ENCODE data around the gene DAND5.
A peak's percentile ranks its signal among the peaks of the same experiment; 100 is the strongest.
"Not testable (repeated sequence)": the region's sequence is repeated elsewhere in the genome, so short reads cannot be mapped to it uniquely, and the experiment has no call there.

Gene DAND5

GRCh38 chr19:12953138-12953798 lies 16.1 kb upstream of the DAND5 start:
- no peak for TF ChIP-seq CTCF (IDR thresholded peaks at IDR 0.05; ENCODE audit: low read depth, low read length)
- no peak for DNase-seq (ENCODE audit: extremely low read depth, low read depth)

- TF ChIP-seq CTCF (IDR thresholded peaks at IDR 0.05; ENCODE audit: low read depth, low read length) = no peak
- no peak for DNase-seq (ENCODE audit: extremely low read depth, low read depth)
Measured at GRCh38 chr19:12953799-12954611, 15.4 kb upstream of the DAND5 start.

DNA sequence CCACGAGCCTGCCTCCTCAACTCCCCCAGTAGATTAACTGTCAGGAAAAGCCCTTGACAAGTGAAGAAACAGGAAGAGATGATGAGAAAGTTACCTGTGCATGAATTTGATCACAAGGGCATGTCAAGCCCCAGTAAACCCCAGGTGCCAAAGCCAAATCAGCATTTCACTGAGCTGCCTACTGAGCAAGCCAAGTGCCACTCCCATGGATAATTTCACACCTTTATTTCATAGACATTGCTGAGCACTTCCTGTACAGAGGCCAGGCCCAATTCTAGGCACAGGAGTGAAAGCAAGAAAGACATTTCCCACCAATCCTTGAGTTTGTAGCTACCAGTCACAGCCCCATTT lies 14.8 kb upstream of the DAND5 start:
- no peak for DNase-seq (ENCODE audit: extremely low read depth, low read depth)
- TF ChIP-seq CTCF (IDR thresholded peaks at IDR 0.05; ENCODE audit: low read depth, low read length) = no peak

GRCh38 chr19:12955575-12955974 lies 13.8 kb upstream of the DAND5 start:
- not testable (repeated sequence) for DNase-seq (ENCODE audit: extremely low read depth, low read depth)

DNA sequence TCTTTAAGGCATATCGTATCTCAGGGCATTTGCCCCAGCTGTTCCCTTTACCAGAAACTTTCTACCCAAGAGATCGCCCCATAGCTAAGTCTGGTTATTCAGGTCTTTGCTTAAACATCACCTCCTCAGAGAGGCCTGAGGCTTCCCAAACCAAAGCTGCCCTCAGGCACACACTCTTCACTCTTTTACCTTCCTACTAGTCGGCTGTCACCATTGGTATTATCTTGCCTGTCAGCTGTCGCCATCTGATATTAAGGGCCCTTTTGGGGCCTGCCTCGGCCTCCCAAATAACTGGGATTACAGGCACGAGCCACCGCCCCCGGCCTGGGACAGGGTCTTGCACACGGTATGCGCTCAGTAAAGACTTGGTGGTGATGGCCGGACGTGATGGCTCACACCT lies 13.4 kb upstream of the DAND5 start:
- no peak for DNase-seq (ENCODE audit: extremely low read depth, low read depth)
- no peak for TF ChIP-seq CTCF (IDR thresholded peaks at IDR 0.05; ENCODE audit: low read depth, low read length)

DNA sequence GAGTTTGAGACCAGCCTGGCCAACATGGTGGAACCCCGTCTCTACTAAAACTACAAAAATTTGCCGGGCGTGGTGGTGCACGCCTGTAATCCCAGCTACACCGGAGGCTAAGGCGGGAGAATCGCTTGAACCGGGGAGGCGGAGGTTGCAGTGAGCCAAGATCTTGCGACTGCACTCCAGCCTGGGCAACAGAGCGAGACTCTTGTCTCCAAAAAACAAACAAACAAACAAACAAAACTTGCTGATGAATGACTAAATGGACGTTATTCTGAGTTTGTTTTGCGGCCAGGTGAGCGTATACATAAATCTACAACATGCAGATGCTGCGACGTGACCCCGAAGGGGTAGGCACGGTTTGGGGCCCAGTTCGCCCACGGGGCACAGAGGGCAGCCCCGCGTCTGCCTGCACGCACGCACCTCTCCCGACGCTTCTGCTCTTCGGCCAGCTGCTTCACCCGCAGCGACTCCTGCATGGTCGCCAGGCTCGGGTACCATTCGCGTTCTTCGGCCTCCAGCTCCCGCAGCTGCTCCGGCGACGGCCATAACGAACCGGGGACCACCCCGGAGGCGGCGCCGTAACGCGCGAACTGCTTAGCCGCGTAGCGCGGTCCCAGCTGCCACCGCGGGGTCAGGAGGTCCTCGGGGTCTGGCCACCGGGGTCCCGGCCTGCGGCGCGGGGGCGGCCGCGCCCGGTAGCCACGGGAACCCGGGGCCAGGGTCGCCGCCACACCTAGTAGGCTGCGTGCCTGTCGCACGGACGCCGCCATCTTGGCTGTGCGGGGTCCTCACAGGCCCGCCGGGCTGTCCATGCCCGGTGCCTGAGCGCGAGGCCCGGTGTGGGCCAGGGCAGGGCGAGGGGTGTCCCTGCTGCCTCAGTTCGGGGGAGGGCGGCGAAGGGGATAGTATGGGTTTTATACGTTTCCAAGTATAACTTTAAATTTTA lies 12.7 kb upstream of the DAND5 start, which contains the start of gene GADD45GIP1:
Gene GADD45GIP1, minus strand, starts transcription at position 778 of the 943 bp plus-strand sequence. Its CDS starts 11 bp downstream, at position 767.
- peak; percentile 44 for DNase-seq (ENCODE audit: extremely low read depth, low read depth)
- no peak for TF ChIP-seq CTCF (IDR thresholded peaks at IDR 0.05; ENCODE audit: low read depth, low read length)

- not testable (repeated sequence) for DNase-seq (ENCODE audit: extremely low read depth, low read depth)
Measured at GRCh38 chr19:12957389-12957952, 11.9 kb upstream of the DAND5 start.
